ENCODE measurements around the gene MYPOP. TPM values are rescaled to one million over a fixed set of nuclear protein-coding genes. Genes with fewer than 3 reads are reported as not detected.
"Not testable (repeated sequence)": the region's sequence is repeated elsewhere in the genome, so short reads cannot be mapped to it uniquely, and the experiment has no call there.

Gene MYPOP
- total RNA-seq, 1 experiment from 2014 or later: 4.4 TPM

DNA sequence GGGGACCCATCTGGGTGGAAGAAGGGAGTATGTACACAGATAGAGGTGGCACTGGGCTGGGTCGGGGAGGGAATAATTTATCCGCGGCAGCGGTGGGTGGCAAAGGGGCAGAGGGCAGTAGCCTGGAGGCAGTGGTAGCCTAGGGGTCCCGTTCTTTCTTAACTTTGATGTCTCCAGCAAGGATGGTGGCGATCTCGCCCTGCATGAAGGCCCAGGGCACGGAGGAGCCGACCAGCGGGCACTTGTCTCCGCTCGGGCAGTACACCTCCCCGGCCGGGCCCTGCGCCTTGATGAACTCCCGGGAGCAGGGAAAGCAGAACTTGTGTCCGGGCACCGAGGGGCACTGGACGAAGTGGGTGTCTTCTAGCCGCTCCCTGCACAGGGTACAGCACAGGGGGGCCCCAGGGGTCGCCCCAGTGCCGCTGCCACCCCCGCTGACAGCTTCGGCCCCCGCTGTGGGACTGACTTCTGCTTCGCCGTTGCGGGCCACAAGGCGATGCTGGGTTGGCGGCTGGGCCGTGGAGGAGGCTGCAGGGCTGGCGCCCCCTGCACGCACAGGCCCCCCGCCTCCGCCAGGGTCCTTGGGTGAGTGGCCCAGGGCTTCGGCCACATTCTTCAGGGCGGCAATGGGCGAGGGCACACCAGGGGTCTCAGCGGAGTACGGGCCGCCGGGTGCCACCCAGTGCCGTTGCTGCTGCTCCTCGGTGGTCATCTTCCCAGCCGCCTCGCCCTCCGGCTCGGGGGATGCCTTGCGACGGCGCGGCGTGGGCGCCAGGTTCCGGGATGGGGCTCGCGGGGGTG, 18.3 kb downstream of the MYPOP start:
- no peak for DNase-seq (ENCODE audit: low read depth)

- no peak for DNase-seq (ENCODE audit: low read depth)
These were observed 18.9 kb downstream of the MYPOP start for GRCh38 chr19:45883586-45883880.

DNA sequence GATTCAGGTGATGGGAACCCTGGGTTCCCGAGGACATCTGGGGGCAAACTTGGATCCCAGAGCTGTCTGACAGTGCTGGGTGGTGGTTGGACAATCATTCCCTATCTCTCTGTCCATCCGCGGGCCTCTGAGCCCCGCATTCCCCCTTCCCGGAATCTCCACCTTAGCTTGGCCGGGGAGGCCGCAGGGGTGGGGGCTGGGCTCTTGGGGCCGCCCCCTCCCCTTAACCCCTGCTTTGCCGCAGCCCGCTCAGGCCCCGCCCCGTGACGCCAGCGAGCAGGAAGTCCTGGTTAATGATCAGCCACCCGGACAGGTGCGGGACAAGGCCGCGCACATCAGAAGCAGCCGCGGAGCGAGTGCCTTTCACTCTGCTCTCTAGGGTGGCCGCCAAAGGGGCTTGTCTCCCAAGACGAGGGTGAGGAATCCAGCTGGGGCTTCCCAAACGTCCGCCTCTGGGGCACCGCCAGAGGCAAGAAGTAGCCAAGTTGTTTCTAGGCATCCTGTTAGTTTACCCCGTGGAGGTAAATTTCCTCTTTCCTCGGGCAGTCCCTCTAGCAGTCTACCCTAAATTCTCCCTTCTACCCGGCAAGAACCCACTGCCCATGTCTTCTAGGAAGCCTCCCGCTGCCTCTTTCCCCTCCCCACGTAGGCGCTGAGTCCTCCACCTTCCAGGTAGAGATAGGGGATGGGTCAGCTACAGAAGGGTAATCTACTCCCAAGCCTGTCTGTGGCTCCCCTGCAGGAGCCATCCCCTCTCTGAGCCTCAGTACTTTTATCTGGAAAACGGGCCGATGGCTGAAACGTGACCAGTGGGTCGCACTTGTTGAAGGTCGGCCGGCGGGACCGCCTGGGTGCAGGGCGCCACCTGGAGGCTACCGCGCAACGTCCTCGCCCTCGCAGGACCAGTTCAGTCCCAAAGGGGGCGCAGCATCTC, 19.5 kb downstream of the MYPOP start:
- DNase-seq (ENCODE audit: low read depth): peak; percentile 90

- DNase-seq (ENCODE audit: low read depth): no peak
These were observed 20.4 kb downstream of the MYPOP start for GRCh38 chr19:45881909-45882528.

GRCh38 chr19:45881082-45881908, 21.1 kb downstream of the MYPOP start:
- DNase-seq (ENCODE audit: low read depth): no peak

GRCh38 chr19:45879971-45880370, 22.4 kb downstream of the MYPOP start:
- DNase-seq (ENCODE audit: low read depth): no peak

- DNase-seq (ENCODE audit: low read depth): no peak
These were observed 23.4 kb downstream of the MYPOP start for GRCh38 chr19:45879055-45879454.

- no peak for DNase-seq (ENCODE audit: low read depth)
These were observed 24.2 kb downstream of the MYPOP start for GRCh38 chr19:45878043-45878794.

DNA sequence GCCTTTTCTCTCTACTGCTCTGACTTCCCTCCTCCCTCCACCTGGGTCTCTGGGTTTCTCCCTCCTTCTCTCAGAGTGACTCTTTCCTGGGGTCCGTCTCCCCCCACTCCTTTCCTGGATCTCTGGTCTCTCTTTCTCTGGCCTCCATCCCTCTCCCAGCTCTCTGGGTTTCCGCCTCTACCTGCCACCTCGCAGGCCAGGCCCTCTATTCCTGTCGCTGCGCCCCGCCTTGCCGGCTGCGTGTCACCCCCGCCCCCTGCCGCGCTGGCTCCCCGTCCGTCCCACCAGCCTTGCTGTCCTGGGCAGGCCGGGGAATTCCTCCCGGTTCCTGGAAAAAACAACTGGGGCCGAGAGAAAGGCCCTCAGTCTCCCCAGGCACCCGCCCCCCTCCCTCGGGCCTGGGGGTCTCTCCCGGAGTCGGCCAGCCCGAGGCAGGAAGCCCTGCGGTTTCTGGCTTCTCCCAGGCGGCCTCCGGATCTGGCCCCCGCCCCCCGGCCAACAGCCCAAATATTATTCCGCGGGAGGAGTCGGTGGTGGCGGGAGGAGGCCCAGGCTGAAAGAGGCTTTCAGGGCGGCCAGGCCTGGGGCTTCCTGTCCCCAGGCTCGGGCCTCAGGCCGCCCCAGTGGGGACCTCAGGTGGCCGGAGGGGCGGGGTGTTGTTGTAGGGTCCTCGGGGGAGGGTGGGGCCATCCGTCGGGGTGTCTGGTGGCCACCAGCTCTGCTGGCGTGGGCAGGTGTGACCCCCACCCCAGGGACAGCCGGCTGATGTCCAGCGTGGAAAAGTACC, 25.8 kb downstream of the MYPOP start:
- DNase-seq (ENCODE audit: low read depth): no peak

DNA sequence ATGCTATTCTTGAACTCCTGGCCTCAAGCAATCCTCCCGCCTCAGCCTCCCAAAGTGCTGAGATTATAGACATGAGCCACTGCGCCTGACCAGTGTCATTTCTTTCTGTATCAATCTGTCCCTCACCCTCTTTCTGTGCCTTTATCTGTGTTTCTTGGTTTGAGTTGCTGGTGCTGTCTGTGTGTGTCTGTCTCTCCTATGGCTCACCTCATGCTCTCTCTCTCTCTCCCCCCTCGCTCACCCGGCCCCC, 26.3 kb downstream of the MYPOP start:
- DNase-seq (ENCODE audit: low read depth): no peak

DNA sequence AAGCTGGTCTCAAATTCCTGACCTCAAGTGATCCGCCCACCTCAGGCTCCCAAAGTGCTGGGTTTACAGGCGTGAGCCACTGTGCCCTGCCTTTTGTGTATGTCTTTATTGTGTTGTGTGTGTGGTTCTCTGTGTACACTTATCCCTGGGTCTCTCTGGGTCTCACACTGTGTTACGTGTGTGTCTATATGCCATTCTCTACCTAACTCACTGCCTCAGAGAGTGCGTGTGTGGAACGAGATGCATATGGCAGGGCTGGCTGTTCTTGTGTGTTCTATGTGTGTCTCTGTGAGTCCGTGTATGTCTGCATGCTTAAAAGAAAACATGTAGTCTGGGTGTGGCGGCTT, 27.8 kb downstream of the MYPOP start:
- no peak for DNase-seq (ENCODE audit: low read depth)

GRCh38 chr19:45873219-45873772, 29.1 kb downstream of the MYPOP start:
- no peak for DNase-seq (ENCODE audit: low read depth)

- DNase-seq (ENCODE audit: low read depth): no peak
These were observed 30.1 kb downstream of the MYPOP start for GRCh38 chr19:45872095-45872919.

GRCh38 chr19:45870798-45871197, 31.6 kb downstream of the MYPOP start:
- no peak for DNase-seq (ENCODE audit: low read depth)

- DNase-seq (ENCODE audit: low read depth): not testable (repeated sequence)
These were observed 35.2 kb downstream of the MYPOP start for GRCh38 chr19:45867241-45867640.

GRCh38 chr19:45866400-45867176, 35.8 kb downstream of the MYPOP start:
- DNase-seq (ENCODE audit: low read depth): no peak

DNA sequence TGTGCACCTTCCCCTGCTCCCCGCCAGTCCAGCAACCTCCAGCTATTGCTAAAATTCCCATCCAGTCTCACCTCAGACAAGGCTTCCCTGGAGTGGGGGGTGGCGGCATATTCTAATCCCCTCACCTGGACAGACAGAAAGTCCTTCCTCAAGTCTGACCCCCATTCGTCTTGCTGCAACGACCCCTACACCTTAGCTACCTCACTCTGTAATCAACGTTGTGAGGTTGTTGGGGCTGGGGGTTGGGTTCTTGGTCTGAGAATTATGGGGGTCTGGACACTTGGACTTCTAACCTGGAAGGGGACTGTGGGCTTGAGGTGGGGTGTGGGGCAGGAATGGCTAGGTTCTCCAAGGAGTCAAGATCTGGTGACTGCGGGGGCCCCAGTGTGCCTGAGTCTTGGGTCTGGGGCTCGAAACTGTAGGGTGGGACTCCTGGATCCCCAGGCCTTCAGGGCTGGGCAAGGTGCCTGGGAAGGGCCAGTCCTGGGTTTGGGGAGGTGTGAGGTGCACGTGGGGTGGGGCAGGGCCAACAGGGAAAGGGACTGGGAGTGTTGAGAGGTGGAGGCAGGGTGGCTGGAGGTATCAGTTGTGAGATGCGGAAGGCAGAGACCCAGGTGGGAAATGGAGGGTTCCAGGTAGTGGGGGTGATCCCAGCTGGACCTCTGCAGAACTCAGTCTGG, 37.0 kb downstream of the MYPOP start:
- no peak for DNase-seq (ENCODE audit: low read depth)
